Ovary (tissue), 9 donors: ENCODE data around the gene SYNDIG1. TPM values are rescaled to one million over a fixed set of nuclear protein-coding genes. Genes with fewer than 3 reads are reported as not detected.

Experiments used
- DNase-seq, 5 donors: peaks; one replicate each; pipeline ENCODE4 v3.0.0-alpha.2; 2019 to 2020
- H3K27ac ChIP-seq, 2 donors: fragments of 200-600 bp; one replicate each; pipeline versions ENCODE4 v1.5.1 to v1.8.0; 2019 to 2022
- H3K27me3 ChIP-seq: fragments of 200-600 bp; one replicate; pipeline ENCODE4 v1.8.0; 2022
- H3K36me3 ChIP-seq: fragments of 200-600 bp; sonication (generic); one replicate; pipeline ENCODE4 v1.5.1; 2019
- H3K4me1 ChIP-seq: one replicate; pipeline ENCODE4 v1.8.1; 2013; ENCODE audit warnings: mild to moderate bottlenecking, moderate library complexity; ENCODE audit not compliant: insufficient read depth
- H3K4me3 ChIP-seq: fragments of 200-600 bp; sonication (generic); one replicate; pipeline ENCODE4 v1.5.1; 2017
- H3K9me3 ChIP-seq, 2 donors: fragments of 200-600 bp in 1 of 2; sonication (generic) in 1 of 2; one replicate each; pipeline versions ENCODE4 v1.5.1 to v1.8.1; 2013 to 2019; ENCODE audit warnings: mild to moderate bottlenecking in 1 of 2, moderate library complexity in 1 of 2
- EP300 ChIP-seq: sonication (generic); formaldehyde crosslinking; IDR thresholded peaks from one replicate; pipeline ENCODE4 v1.6.1; 2017; ENCODE audit warnings: antibody characterized with exemption
- POLR2A ChIP-seq: fragments of 450-650 bp; IDR thresholded peaks from one replicate; pipeline ENCODE4 v1.6.1; 2017; ENCODE audit warnings: antibody characterized with exemption, mild to moderate bottlenecking, moderate library complexity
- WGBS, 3 donors: extraction: QIAGEN DNeasy Blood & Tissue Kit in 1 of 3; methylation state at CpG; one replicate each; pipeline versions ENCODE4 v1.1.5 to v1.1.7; 2013 to 2017; 5-methylcytosine and 5-hydroxymethylcytosine counted together
- intact Hi-C, 4 donors: fragments of 100-400 bp; cut with DNase I; formaldehyde crosslinking; loops; one replicate each; pipeline versions ENCODE4 v1.11.0 to v1.15.1; 2022 to 2023
- polyA plus RNA-seq, 2 donors: library from polyadenylated mRNA; stranded (reverse); fragments of 200-250 nt in 1 of 2; fragments of 350-450 nt in 1 of 2; fragmentation: Illumina TruSeq in 1 of 2; extraction: RNeasy Lipid Tissue Mini Kit (QIAGEN cat#74804) in 1 of 2; gene quantifications; one replicate each; pipeline ENCODE4 v1.2.3, GENCODE V29; 2013 to 2014
- total RNA-seq, 7 donors: library from RNA; depleted of rRNA in 2 of 7; stranded (reverse); fragments of >200 nt in 2 of 7; fragmentation: NEBNext Ultra II Directional in 3 of 7; extraction: Animal tissue kit (Norgen Biotek cat#: 25700) in 3 of 7; gene quantifications; one replicate each; pipeline versions ENCODE4 v1.1.0 to v1.2.4, GENCODE V29; 2016 to 2023
- TF ChIP-seq, protein P1 (sequence below), 3 donors: fragments of 450-650 bp in 2 of 3; fragments of 200-600 bp in 1 of 3; IDR thresholded peaks; one replicate each; pipeline versions ENCODE4 v1.5.1 to v1.8.0; 2016 to 2022; ENCODE audit warnings: antibody characterized with exemption in 3 of 3, mild to moderate bottlenecking in 1 of 3
- donor health status: DM: no; HTN: no; CAD: no; lungs with moderate emphysema.
- donor health status: DM: no; HTN: no; CAD: no.
- donor health status: Bipolar disorder and iron deficiency.
- donor health status: DM: yes; HTN: yes; CAD: no.
- donor health status: DM: no; HTN: no; CAD: no.
- donor health status: DM: yes; HTN: yes; CAD: no.

The SYNDIG1 gene
- total and polyA plus RNA-seq, 9 donors: 0.10 to 6.8 (median 1.1) TPM; not detected in 1

DNA sequence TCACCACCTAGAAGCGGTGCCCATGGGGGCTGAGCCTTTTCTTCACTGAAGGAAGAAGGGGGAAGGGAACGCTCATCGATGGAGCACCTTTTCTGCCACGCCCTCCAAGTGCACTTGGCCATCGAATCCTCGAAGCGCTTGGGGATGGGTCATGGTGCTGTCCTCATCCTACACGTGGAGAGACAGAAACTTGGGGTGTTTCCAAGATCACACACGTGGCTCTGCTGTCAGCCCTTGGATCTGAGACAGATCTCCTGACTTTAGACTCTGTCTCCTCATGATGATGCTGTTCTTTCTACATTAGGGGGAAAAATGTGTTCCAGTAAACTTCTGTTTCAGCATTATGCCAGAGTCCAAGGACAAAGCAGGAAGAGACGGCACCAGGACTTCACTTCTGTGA lies 78.5 kb downstream of the SYNDIG1 start:
- 61 to 65% (median 62%) methylated on average over 10 of the region's 10 CpGs for WGBS, 3 donors
- no peak for DNase-seq
- Histone ChIP-seq H3K36me3 (no peaks in the 10 kb centered on the region), H3K4me3 (no peak overlapping the region), H3K27me3 (no peaks in the 10 kb centered on the region), H3K4me1 (no peaks in the 10 kb centered on the region), H3K9me3 (no peaks in the 10 kb centered on the region), H3K27ac (no peak overlapping the region)
- TF ChIP-seq POLR2A: no peak
- no peak for TF ChIP-seq EP300
- TF ChIP-seq, protein P1, sequence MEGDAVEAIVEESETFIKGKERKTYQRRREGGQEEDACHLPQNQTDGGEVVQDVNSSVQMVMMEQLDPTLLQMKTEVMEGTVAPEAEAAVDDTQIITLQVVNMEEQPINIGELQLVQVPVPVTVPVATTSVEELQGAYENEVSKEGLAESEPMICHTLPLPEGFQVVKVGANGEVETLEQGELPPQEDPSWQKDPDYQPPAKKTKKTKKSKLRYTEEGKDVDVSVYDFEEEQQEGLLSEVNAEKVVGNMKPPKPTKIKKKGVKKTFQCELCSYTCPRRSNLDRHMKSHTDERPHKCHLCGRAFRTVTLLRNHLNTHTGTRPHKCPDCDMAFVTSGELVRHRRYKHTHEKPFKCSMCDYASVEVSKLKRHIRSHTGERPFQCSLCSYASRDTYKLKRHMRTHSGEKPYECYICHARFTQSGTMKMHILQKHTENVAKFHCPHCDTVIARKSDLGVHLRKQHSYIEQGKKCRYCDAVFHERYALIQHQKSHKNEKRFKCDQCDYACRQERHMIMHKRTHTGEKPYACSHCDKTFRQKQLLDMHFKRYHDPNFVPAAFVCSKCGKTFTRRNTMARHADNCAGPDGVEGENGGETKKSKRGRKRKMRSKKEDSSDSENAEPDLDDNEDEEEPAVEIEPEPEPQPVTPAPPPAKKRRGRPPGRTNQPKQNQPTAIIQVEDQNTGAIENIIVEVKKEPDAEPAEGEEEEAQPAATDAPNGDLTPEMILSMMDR (IDR thresholded peaks at IDR 0.05): no peak
- intact Hi-C loops: loop anchor here in 1 of 4 donors (10.0 kb wide), 1 partner anchor 83 kb away; the partner anchor contains the start of gene SYNDIG1

DNA sequence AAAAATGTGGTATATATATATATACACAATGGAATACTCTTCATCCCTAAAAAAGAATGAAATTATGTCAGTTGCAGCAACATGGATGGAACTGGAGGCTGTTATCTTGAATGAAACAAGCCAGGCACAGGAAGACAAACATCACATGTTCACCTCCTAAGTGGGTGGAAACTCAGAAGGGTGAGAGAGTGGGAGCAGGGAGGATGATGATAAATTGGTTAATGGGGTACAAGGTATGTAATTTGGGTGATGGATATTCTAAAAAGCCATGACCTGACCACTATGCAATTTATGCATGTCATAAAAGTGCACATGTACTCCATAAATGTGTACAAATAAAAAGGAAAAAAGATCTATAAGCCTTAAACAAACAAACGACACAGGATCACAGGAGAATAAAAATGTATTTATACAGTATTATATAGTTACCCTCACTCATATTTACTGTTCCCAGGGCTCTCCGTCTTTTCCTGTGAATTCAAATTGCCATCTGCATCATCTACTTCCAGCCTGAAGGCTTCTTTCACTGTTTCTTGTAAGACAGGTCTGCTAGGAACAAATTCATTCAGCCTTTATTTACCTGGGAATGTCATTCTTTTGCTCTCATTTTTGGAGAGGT lies 89.8 kb downstream of the SYNDIG1 start:
- Histone ChIP-seq H3K36me3 (no peaks in the 10 kb centered on the region), H3K4me3 (no peak overlapping the region), H3K27me3 (no peaks in the 10 kb centered on the region), H3K27ac (no peak overlapping the region), H3K4me1 (no peaks in the 10 kb centered on the region), H3K9me3 (no peaks in the 10 kb centered on the region)
- intact Hi-C loops: no loop called here
- 59 to 81% (median 69%) methylated on average over 2 of the region's 2 CpGs for WGBS, 3 donors
- TF ChIP-seq EP300: no peak
- no peak for TF ChIP-seq POLR2A
- TF ChIP-seq, protein P1 (IDR thresholded peaks at IDR 0.05): no peak
- no peak for DNase-seq

DNA sequence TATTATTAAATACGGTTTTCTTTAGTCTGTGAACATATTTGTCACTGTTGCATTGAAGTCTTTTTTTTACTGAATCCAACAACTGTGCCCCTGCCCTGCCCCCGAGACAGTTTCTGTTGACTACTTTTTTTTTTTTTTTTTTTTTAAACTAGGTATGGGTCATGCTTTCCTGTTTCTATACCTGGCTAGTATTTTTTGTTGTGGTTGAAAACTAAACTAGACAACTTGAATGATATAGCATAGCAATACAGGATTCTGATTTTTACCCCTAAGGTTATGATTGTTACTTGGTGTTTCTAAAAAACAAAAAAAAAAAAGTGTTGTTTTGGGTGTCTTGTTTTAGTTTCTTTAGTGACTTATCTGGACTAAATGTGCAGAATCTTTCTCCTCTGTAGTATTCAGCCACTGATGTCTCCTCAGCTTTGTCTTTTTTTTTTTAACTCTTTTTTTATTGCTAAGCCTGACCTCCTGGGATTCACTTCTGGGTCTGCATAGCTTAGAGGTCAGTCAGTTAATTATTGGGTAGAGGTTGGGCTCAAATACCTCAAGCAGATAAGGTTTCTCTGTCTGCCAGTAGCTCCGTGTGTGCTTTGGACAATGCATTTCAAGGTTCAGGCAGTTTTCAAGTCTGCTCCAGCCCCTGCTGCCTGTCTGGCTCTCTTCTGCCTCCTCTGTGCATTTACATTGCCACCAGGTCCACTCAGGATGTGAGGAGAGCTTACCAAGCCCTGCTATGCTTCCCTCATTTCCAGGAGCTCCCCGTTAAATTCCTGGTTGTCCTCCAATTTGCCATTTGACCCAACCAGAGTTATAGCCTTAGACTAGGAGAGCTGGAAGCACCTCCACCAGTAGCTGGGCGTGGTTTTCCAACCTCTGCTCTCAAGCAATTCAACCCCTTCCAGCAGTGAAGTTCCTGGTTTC lies 91.4 kb downstream of the SYNDIG1 start:
- WGBS, 3 donors: 67 to 72% (median 69%) methylated on average over 5 of the region's 5 CpGs
- H3K36me3 ChIP-seq: no peaks in the 10 kb centered on the region
- no peaks in the 10 kb centered on the region for H3K27me3 ChIP-seq
- DNase-seq: no peak
- intact Hi-C loops: no loop called here
- H3K4me1 ChIP-seq: no peaks in the 10 kb centered on the region
- TF ChIP-seq EP300 (no peak), POLR2A (no peak)
- TF ChIP-seq, protein P1 (IDR thresholded peaks at IDR 0.05): no peak
- H3K4me3 ChIP-seq: no peak overlapping the region
- no peaks in the 10 kb centered on the region for H3K9me3 ChIP-seq
- no peak overlapping the region for H3K27ac ChIP-seq

DNA sequence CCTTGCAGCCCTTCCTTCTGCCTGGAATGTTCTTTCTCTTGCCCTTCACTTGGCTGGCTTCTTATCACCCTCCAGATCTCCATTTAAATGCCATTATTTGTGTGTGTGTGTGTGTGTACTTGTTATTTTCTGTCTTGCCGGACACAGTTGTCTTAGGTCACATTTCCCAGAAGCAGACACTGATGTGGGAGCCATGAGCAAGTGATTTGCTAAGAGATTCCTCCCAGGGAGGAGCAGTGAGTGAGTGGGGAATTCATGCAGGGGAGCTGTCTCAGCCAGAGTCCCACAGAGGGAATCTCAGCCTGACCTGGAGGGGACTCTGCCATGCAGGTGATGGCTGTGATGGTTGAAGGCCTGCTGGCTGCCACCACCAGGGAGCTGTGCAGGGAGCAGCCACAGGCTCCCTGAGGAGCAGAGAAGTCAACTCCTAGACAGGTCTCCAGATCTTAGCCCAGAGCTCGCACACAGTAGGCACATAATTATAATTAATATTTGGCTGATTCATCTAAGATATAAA lies 96.5 kb downstream of the SYNDIG1 start:
- Histone ChIP-seq H3K27me3 (no peaks in the 10 kb centered on the region), H3K4me1 (no peaks in the 10 kb centered on the region), H3K36me3 (no peaks in the 10 kb centered on the region), H3K27ac (no peak overlapping the region), H3K9me3 (no peaks in the 10 kb centered on the region), H3K4me3 (no peak overlapping the region)
- no peak for DNase-seq
- intact Hi-C loops: no loop called here
- TF ChIP-seq POLR2A (no peak), EP300 (no peak)
- TF ChIP-seq, protein P1 (IDR thresholded peaks at IDR 0.05): no peak
- WGBS, 3 donors: 76 to 91% (median 88%) methylated on average over 2 of the region's 2 CpGs
